Endothelial cell (in vitro differentiated cells): Measurements from ENCODE around the gene SARS1. TPM values are rescaled to one million over a fixed set of nuclear protein-coding genes. Genes with fewer than 3 reads are reported as not detected.
"Not testable (repeated sequence)": the region's sequence is repeated elsewhere in the genome, so short reads cannot be mapped to it uniquely, and the experiment has no call there.

Source experiments
- DNase-seq: peaks from one replicate; pipeline ENCODE4 v3.0.0; 2021; ENCODE audit warnings: low spot score
- H3K27ac Mint-ChIP-seq: one replicate; pipeline ENCODE4 v1.8.0; 2021; ENCODE audit warnings: mixed read lengths, inconsistent platforms; ENCODE audit not compliant: unreplicated experiment
- H3K27me3 Mint-ChIP-seq: one replicate; pipeline ENCODE4 v1.8.0; 2021; ENCODE audit warnings: mild to moderate bottlenecking, moderate library complexity, mixed read lengths, inconsistent platforms; ENCODE audit not compliant: unreplicated experiment
- H3K36me3 Mint-ChIP-seq: one replicate; pipeline ENCODE4 v1.8.0; 2021; ENCODE audit warnings: mild to moderate bottlenecking, low read depth, mixed read lengths, inconsistent platforms; ENCODE audit not compliant: unreplicated experiment
- H3K4me1 Mint-ChIP-seq: one replicate; pipeline ENCODE4 v1.8.0; 2021; ENCODE audit warnings: mild to moderate bottlenecking, mixed read lengths, inconsistent platforms; ENCODE audit not compliant: unreplicated experiment
- H3K4me3 Mint-ChIP-seq: one replicate; pipeline ENCODE4 v1.8.0; 2021; ENCODE audit warnings: mild to moderate bottlenecking, mixed read lengths, inconsistent platforms; ENCODE audit not compliant: unreplicated experiment
- H3K9me3 Mint-ChIP-seq: one replicate; pipeline ENCODE4 v1.8.0; 2021; ENCODE audit warnings: mixed read lengths, inconsistent platforms; ENCODE audit not compliant: unreplicated experiment
- total RNA-seq: library from RNA; stranded (reverse); fragmentation: NEBNext Ultra II Directional; extraction: Animal tissue kit (Norgen Biotek cat#: 25700); gene quantifications from one replicate; pipeline ENCODE4 v1.2.1, GENCODE V29; 2021; ENCODE audit not compliant: unreplicated experiment
- TF ChIP-seq, protein P1 (sequence below): fragments of 200-600 bp; sonication (generic); IDR thresholded peaks from one replicate; pipeline ENCODE4 v1.5.0; 2021; ENCODE audit warnings: antibody characterized with exemption; ENCODE audit not compliant: unreplicated experiment

The SARS1 gene
- total RNA-seq, 1 donor from 2014 or later: 125 TPM

DNA sequence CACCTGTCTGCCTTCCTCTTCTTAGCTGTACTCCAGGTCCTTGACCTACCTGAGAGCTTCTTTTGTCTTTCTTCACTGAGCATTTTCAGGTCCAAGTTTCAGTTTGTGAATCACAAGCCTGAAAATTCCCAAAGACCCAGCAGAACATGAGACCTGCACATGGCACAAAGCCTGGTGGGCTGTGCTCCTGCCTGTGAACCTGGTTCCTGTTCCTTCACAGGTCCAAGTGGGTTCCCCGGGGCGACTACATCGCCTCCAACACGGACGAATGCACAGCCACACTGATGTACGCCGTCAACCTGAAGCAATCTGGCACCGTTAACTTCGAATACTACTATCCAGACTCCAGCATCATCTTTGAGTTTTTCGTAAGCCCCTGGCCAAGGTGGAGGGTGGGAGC is 42.1 kb upstream of the SARS1 start:
- Mint-ChIP-seq H3K27ac (no peak overlapping the region), H3K27me3 (no peaks in the 10 kb centered on the region), H3K36me3 (no peaks in the 10 kb centered on the region), H3K4me1 (peaks cover 35% of the 10 kb centered on the region), H3K9me3 (no peaks in the 10 kb centered on the region), H3K4me3 (no peak overlapping the region)
- TF ChIP-seq, protein P1, sequence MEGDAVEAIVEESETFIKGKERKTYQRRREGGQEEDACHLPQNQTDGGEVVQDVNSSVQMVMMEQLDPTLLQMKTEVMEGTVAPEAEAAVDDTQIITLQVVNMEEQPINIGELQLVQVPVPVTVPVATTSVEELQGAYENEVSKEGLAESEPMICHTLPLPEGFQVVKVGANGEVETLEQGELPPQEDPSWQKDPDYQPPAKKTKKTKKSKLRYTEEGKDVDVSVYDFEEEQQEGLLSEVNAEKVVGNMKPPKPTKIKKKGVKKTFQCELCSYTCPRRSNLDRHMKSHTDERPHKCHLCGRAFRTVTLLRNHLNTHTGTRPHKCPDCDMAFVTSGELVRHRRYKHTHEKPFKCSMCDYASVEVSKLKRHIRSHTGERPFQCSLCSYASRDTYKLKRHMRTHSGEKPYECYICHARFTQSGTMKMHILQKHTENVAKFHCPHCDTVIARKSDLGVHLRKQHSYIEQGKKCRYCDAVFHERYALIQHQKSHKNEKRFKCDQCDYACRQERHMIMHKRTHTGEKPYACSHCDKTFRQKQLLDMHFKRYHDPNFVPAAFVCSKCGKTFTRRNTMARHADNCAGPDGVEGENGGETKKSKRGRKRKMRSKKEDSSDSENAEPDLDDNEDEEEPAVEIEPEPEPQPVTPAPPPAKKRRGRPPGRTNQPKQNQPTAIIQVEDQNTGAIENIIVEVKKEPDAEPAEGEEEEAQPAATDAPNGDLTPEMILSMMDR: no peak
- no peak for DNase-seq

DNA sequence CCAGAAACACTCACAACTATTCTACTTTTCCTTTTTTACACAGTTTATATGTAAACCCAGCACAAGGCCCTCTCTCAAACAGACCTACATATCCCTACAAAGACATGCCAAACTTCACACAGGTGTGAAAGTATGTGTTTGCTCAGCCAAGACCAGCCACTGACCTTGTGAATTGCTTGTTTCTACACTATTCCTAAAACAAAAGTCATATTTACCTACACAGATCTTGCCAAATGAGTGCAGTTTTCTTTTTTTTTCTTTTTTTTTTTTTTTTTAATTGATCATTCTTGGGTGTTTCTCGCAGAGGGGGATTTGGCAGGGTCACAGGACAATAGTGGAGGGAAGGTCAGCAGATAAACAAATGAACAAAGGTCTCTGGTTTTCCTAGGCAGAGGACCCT is 37.4 kb upstream of the SARS1 start:
- not testable (repeated sequence) for H3K27ac Mint-ChIP-seq, H3K9me3 Mint-ChIP-seq, H3K27me3 Mint-ChIP-seq, H3K36me3 Mint-ChIP-seq, H3K4me3 Mint-ChIP-seq, DNase-seq, H3K4me1 Mint-ChIP-seq

DNA sequence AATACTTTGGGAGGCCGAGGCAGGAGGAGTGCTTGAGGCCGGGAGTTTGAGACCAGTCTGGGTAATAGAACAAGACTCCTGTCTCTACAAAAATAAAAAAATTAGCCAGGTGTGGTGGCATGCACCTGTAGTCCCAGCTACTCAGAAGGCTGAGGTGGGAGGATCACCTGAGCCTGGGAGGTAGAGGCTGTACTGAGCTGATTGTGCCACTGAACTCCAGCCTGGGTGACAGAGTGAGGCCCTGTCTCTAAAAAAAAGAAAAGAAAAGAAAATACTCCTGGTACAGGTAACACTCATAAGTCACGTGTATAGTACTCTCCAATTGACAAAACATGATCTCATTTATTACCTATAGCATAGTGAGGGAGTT is 33.0 kb upstream of the SARS1 start:
- H3K27me3 Mint-ChIP-seq, H3K4me3 Mint-ChIP-seq, DNase-seq, H3K36me3 Mint-ChIP-seq, H3K9me3 Mint-ChIP-seq, H3K27ac Mint-ChIP-seq, H3K4me1 Mint-ChIP-seq: not testable (repeated sequence)

DNA sequence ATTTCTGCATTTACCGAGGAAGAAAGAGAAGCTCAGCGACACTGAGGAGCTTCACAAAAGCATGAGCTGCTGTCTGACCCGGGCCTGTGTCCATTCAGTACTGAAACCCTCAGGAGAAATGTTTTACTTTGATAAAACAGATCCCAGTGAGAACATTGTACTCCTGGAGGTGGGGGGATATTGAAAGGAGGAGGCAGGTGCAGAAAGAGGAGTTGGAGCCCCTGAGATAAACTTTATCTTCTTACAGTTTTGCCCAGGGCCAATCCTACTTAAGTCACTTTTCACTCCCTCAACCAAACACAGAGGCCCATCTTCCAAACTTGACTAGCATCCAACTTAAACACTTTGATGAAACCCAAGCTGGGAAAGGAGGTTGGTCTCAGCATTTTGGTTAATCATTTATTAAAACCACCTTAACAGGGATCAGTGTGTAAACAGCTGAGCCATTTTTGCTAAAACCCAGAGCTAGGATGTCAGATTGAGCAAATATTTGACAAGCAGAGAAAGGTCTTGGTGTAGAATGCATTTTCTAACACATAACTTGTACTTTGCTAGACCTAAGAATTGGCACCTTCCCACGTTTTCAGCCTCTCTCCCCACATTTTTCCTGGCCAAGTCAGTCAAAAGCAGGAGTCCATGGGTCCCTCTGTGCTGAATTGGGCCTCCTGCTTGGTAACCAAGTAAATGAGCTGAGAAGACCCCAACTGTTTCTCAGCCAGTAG is 32.5 kb upstream of the SARS1 start:
- Mint-ChIP-seq H3K4me1 (peaks cover 1% of the 10 kb centered on the region), H3K27ac (no peak overlapping the region), H3K9me3 (no peaks in the 10 kb centered on the region), H3K36me3 (peaks cover 8% of the 10 kb centered on the region), H3K27me3 (peaks cover 5% of the 10 kb centered on the region), H3K4me3 (no peak overlapping the region)
- no peak for DNase-seq
- TF ChIP-seq, protein P1: no peak

DNA sequence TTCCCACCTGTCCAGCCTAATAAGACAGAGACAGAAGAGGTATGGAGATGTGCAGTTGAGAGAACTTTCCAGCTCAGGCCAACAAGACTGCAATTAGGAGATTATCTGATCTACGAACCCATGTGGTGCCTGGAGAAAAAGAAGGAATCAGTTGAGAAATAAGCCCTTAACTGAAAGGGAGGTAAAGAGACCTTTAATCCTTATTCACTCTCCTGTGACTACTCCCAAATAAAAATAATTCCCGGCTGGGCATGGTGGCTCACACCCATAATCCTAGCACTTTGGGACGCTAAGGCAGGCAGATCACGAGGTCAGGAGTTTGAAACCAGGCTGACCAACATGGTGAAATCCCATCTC is 31.9 kb upstream of the SARS1 start:
- Mint-ChIP-seq H3K27ac (no peak overlapping the region), H3K9me3 (no peaks in the 10 kb centered on the region), H3K4me1 (no peaks in the 10 kb centered on the region)

DNA sequence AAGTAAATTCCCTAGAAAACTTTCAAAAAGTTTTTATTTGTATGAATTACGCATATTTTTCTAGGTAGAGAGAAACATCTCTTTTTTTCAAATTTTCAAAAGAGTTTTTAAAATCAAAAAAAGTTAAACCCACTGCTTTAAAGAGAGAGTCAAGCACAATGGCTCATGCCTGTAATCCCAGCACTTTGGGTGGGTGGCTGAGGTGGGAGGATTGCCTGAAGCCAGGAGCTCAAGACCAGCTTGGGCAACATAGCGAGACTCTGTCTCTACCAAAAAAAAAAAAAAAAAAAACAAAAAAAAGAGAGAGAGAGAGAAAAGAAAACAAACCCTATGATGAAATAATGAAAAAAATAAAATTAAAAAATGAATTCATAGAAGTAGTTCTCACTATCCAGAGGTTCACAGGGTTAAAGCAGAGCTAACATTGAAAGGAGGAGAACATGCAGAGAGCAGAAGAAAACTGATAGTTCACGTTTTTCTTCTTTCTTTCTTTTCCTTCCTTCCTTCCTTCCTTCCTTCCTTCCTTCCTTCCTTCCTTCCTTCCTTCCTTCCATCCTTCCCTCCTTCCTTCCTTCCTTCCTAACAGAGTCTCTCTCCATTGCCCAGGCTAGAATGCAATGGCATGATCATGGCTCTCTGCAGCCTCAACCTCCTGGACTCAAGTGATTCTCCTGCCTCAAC is 30.5 kb upstream of the SARS1 start:
- TF ChIP-seq, protein P1: no peak
- H3K4me1 Mint-ChIP-seq: no peaks in the 10 kb centered on the region
- H3K27me3 Mint-ChIP-seq: peaks cover 5% of the 10 kb centered on the region
- H3K36me3 Mint-ChIP-seq: peaks cover 8% of the 10 kb centered on the region
- no peak overlapping the region for H3K4me3 Mint-ChIP-seq
- no peaks in the 10 kb centered on the region for H3K9me3 Mint-ChIP-seq
- no peak overlapping the region for H3K27ac Mint-ChIP-seq
- DNase-seq: no peak

More for the DNA sequence above, 31.9 kb upstream of the SARS1 start:
- Mint-ChIP-seq H3K4me3 (no peak overlapping the region), H3K27me3 (peaks cover 5% of the 10 kb centered on the region), H3K36me3 (peaks cover 8% of the 10 kb centered on the region)
- DNase-seq: no peak
- TF ChIP-seq, protein P1: no peak
